Central memory CD8-positive, alpha-beta T cell (primary cell): ENCODE measurements around the gene VWA5B1.

Experiments
- ATAC-seq: fragments of 150-1000 bp; cut with Tn5 transposase; replicated peaks from 2 replicates; pipeline ENCODE4 v1.10.0; 2022; ENCODE audit warnings: mild to moderate bottlenecking, moderate FRiP score, moderate number of reproducible peaks; ENCODE audit not compliant: poor library complexity, severe bottlenecking; ENCODE audit errors: extremely low read depth
- DNase-seq, 2 donors: peaks; one replicate each; pipeline ENCODE4 v3.0.0; 2021; ENCODE audit warnings: low spot score in 2 of 2
- H3K27ac Mint-ChIP-seq: one replicate; pipeline ENCODE4 v1.8.0; 2022; ENCODE audit warnings: low read depth, mild to moderate bottlenecking, moderate library complexity, mixed read lengths
- H3K27me3 Mint-ChIP-seq: one replicate; pipeline ENCODE4 v1.8.0; 2022; ENCODE audit warnings: mixed read lengths
- H3K36me3 Mint-ChIP-seq: one replicate; pipeline ENCODE4 v1.8.0; 2022; ENCODE audit warnings: mild to moderate bottlenecking, moderate library complexity, mixed read lengths; ENCODE audit not compliant: insufficient read depth
- H3K4me1 Mint-ChIP-seq: one replicate; pipeline ENCODE4 v1.8.0; 2022; ENCODE audit warnings: mixed read lengths
- H3K4me3 Mint-ChIP-seq: one replicate; pipeline ENCODE4 v1.8.0; 2022; ENCODE audit warnings: mild to moderate bottlenecking, moderate library complexity, mixed read lengths
- H3K9me3 Mint-ChIP-seq: one replicate; pipeline ENCODE4 v1.8.0; 2022; ENCODE audit warnings: mixed read lengths

The VWA5B1 gene

GRCh38 chr1:20371411-20371810 is 80.7 kb downstream of the VWA5B1 start:
- no peak for DNase-seq
- peaks cover 62% of the 10 kb centered on the region for H3K27me3 Mint-ChIP-seq

DNA sequence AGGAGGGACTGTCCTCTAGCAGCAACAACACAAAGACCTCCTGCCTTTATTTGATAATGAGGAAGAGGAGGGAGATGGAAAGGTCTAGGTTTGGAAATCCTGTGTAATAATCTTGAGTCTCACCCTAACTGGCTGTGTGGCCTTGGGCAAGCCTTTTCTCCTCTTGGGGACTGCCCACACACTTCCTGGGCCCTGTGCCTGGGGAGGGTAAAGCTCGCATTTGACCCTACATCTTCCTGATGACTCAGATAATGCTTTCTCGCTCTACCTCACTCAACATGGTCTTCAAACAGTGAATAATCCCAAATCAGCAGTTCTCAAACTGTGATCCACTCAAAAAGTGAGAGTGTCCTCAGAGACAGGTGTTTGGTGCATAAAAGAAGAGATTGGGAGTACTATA is 81.2 kb downstream of the VWA5B1 start:
- no peak for ATAC-seq

More at GRCh38 chr1:20371411-20371810, 80.7 kb downstream of the VWA5B1 start:
- no peaks in the 10 kb centered on the region for H3K9me3 Mint-ChIP-seq
- H3K27ac Mint-ChIP-seq, result no peak overlapping the region
- H3K36me3 Mint-ChIP-seq, result no peaks in the 10 kb centered on the region
- H3K4me1 Mint-ChIP-seq, result peaks cover 5% of the 10 kb centered on the region
- no peak for ATAC-seq
- no peak overlapping the region for H3K4me3 Mint-ChIP-seq

DNA sequence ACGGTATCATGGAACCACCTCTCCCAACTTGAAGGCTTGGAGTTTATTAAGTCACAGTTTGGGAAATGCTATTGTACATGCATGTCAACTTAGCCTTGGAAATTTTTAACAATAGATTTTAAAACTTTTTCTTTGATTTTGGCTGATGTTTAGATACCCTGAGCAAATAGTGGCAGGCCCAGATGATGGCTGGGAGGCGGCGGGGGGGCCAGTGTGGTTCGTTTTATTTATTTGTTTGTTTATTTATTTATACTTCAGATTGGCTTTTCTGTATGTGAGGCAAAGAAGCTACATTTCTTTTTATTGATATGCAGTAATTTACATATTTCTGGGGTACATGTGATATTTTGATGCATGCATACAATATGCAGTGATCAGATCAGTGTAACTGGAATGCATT is 82.0 kb downstream of the VWA5B1 start:
- ATAC-seq (no peak), DNase-seq (no peak)
- Mint-ChIP-seq H3K9me3 (no peaks in the 10 kb centered on the region), H3K4me1 (no peaks in the 10 kb centered on the region), H3K27ac (no peak overlapping the region), H3K36me3 (no peaks in the 10 kb centered on the region), H3K27me3 (peaks cover 53% of the 10 kb centered on the region), H3K4me3 (no peak overlapping the region)

More for the DNA sequence above, 81.2 kb downstream of the VWA5B1 start:
- no peak overlapping the region for H3K27ac Mint-ChIP-seq
- peaks cover 5% of the 10 kb centered on the region for H3K4me1 Mint-ChIP-seq
- no peaks in the 10 kb centered on the region for H3K36me3 Mint-ChIP-seq
- peaks cover 61% of the 10 kb centered on the region for H3K27me3 Mint-ChIP-seq
- no peak for DNase-seq
- no peak overlapping the region for H3K4me3 Mint-ChIP-seq
- H3K9me3 Mint-ChIP-seq, result no peaks in the 10 kb centered on the region

GRCh38 chr1:20373286-20373685 is 82.6 kb downstream of the VWA5B1 start:
- no peaks in the 10 kb centered on the region for H3K9me3 Mint-ChIP-seq
- peaks cover 47% of the 10 kb centered on the region for H3K27me3 Mint-ChIP-seq
- no peak overlapping the region for H3K27ac Mint-ChIP-seq
- DNase-seq (no peak), ATAC-seq (no peak)
- no peak overlapping the region for H3K4me3 Mint-ChIP-seq
- H3K4me1 Mint-ChIP-seq, result no peaks in the 10 kb centered on the region
- no peaks in the 10 kb centered on the region for H3K36me3 Mint-ChIP-seq

GRCh38 chr1:20373764-20374163 is 83.1 kb downstream of the VWA5B1 start:
- ATAC-seq, result no peak
- no peaks in the 10 kb centered on the region for H3K4me1 Mint-ChIP-seq

GRCh38 chr1:20375563-20375962 is 84.9 kb downstream of the VWA5B1 start:
- no peak for ATAC-seq
- H3K4me1 Mint-ChIP-seq, result no peaks in the 10 kb centered on the region
- no peak for DNase-seq
- H3K27ac Mint-ChIP-seq, result no peak overlapping the region
- H3K36me3 Mint-ChIP-seq, result no peaks in the 10 kb centered on the region
- H3K27me3 Mint-ChIP-seq, result peaks cover 50% of the 10 kb centered on the region
- no peaks in the 10 kb centered on the region for H3K9me3 Mint-ChIP-seq
- no peak overlapping the region for H3K4me3 Mint-ChIP-seq

More at GRCh38 chr1:20373764-20374163, 83.1 kb downstream of the VWA5B1 start:
- no peak overlapping the region for H3K4me3 Mint-ChIP-seq
- H3K36me3 Mint-ChIP-seq, result no peaks in the 10 kb centered on the region
- peaks cover 45% of the 10 kb centered on the region for H3K27me3 Mint-ChIP-seq
- DNase-seq, result no peak
- H3K27ac Mint-ChIP-seq, result no peak overlapping the region
- H3K9me3 Mint-ChIP-seq, result no peaks in the 10 kb centered on the region

DNA sequence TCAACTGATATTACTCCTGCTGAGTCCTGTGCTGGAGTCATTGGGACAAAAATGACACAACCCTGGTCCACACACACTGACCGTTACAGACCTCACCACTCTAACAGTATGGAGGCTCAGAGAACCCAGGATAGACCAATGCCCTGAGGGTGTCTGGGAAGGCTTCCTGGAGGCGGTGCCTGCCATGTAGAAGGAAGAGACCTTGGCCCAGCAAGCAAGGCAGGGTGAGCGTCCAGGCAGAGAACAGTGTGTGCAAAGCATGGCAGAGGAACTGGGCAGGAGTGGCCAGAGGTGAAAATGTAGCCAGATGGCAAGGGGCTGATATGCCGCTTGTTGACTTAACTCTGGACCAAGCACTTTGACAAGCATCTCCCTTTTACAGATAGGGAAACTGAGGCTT is 85.5 kb downstream of the VWA5B1 start:
- H3K27ac Mint-ChIP-seq, result no peak overlapping the region
- peaks cover 49% of the 10 kb centered on the region for H3K27me3 Mint-ChIP-seq
- ATAC-seq (no peak), DNase-seq (no peak)
- no peak overlapping the region for H3K4me3 Mint-ChIP-seq
- no peaks in the 10 kb centered on the region for H3K9me3 Mint-ChIP-seq
- no peaks in the 10 kb centered on the region for H3K36me3 Mint-ChIP-seq
- H3K4me1 Mint-ChIP-seq, result no peaks in the 10 kb centered on the region

DNA sequence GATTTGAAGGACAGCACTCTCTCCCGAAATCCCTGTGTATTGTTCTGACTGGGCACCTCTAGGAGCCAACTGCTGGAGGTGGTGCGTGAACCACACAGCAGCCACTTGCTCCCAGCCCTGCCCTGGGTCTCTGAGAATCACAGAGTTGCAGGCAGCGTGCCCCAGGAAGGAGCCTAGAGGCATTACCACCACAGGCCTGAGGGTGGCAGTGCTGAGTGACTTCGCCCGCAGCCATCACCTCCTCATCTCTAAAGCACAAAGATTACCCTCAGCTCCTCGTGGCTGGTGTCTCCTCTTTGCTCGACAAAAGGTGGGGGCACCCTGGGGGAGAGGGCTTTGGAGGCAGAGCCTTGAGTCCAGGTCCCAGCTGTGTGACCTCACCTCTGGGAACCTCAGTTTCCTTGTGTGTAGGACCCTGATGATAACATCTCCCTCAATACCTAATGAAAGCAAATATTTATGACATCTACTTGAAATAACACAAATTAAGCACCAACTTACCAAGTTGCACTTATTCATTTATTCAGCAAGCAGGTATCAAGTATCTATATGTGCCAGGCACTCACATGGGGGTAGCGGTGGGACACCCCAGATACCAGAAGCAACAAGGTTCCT is 86.3 kb downstream of the VWA5B1 start:
- Mint-ChIP-seq H3K9me3 (no peaks in the 10 kb centered on the region), H3K4me3 (no peak overlapping the region), H3K27ac (no peak overlapping the region), H3K27me3 (peaks cover 41% of the 10 kb centered on the region), H3K4me1 (no peaks in the 10 kb centered on the region), H3K36me3 (no peaks in the 10 kb centered on the region)
- ATAC-seq (no peak), DNase-seq (peak; percentile 26 to 41)

DNA sequence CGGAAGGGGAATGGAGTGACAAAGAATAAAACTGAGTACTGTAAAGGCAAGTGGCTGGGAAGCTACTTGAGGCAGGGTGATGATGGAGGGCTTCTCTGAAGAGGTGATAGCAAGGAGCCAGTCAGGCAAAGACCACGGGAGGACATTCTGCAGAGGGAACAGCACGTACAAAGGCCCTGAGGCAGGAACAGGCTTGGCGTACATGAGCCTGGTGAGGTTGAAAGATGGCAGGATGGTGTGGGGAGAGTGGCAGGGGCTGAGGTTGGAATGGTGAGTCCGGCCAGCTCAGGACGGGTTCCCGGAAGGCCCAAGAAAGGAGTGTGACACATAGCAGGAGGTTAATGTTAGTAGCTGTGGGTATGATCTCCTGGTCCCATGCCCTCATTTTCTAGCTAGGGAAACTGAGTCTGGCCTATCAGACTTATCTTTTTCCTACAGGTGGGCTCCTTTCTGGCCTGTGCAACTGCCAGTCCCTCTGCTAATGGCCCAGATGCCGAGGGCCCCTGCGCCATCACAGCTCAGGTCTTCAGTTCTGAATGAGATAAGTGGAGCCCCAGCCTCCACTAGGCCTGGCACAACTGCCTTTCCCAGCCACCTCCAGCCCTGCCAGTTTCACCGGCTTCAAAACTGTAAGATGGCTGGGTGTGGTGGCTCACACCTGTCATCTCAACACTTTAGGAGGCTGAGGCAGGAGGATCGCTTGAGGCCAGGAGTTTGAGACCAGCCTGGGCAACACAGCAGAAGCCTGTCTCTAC is 87.0 kb downstream of the VWA5B1 start:
- no peak overlapping the region for H3K27ac Mint-ChIP-seq
- no peaks in the 10 kb centered on the region for H3K4me1 Mint-ChIP-seq
- H3K36me3 Mint-ChIP-seq, result no peaks in the 10 kb centered on the region
- H3K27me3 Mint-ChIP-seq, result peaks cover 40% of the 10 kb centered on the region
- ATAC-seq, result no peak
- no peak for DNase-seq
- H3K9me3 Mint-ChIP-seq, result no peaks in the 10 kb centered on the region
- no peak overlapping the region for H3K4me3 Mint-ChIP-seq

DNA sequence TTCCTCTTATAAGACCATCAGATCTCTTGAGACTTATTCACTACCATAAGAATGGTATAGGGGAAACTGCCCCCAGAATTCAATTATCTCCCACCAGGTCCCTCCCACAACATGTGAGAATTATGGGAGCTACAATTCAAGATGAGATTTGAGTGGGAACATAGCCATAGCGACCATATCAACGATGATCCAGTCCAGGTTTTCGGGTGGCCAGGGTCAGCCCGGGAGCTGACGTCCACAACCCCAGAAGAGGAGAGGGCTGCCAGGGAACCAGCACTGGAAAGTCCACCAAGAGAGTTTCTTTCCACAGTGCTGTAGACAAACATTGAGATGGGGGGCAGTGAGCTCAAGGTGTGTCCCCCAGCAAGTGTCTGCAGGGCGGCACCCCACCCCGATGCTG is 88.4 kb downstream of the VWA5B1 start:
- Mint-ChIP-seq H3K27me3 (peaks cover 41% of the 10 kb centered on the region), H3K4me3 (no peak overlapping the region), H3K36me3 (no peaks in the 10 kb centered on the region), H3K9me3 (no peaks in the 10 kb centered on the region), H3K27ac (no peak overlapping the region), H3K4me1 (no peaks in the 10 kb centered on the region)
- ATAC-seq (no peak), DNase-seq (no peak)

GRCh38 chr1:20380175-20380574 is 89.5 kb downstream of the VWA5B1 start:
- Mint-ChIP-seq H3K27me3 (peaks cover 51% of the 10 kb centered on the region), H3K27ac (no peak overlapping the region), H3K36me3 (no peaks in the 10 kb centered on the region), H3K4me3 (no peak overlapping the region), H3K9me3 (no peaks in the 10 kb centered on the region), H3K4me1 (no peaks in the 10 kb centered on the region)
- DNase-seq (no peak), ATAC-seq (no peak)

GRCh38 chr1:20380616-20381035 is 90.0 kb downstream of the VWA5B1 start:
- Mint-ChIP-seq H3K4me3 (no peak overlapping the region), H3K27me3 (peaks cover 51% of the 10 kb centered on the region), H3K4me1 (no peaks in the 10 kb centered on the region), H3K27ac (no peak overlapping the region), H3K9me3 (no peaks in the 10 kb centered on the region), H3K36me3 (no peaks in the 10 kb centered on the region)
- DNase-seq, result no peak
- ATAC-seq, result no peak

DNA sequence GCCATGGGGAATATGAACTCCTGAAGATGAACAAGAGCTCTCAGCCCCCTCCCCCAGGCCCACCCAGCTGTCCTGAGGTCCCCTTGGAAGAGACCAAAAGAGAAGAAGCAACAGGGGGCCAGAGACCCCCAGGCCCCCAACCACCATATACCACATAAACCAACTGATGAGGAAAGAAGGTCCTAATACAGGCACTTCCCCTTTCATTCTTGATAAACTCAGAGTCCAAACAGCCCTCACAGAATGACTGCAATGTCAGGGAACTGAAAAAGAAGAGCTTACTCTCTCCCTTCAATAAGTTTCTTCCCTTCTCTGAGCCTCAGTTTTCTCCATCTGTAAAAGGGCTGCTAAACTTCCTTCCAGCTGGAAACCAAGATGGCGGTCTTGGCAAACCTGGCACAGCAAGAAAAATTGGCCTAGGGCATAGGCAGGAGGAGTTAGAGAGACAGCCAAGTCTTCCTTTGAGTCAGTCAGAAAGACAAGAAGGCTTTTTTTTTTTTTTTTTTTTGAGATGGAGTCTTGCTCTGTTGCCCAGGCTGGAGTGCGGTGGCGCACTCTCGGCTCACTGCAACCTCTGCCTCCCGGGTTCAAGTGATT is 90.5 kb downstream of the VWA5B1 start:
- H3K36me3 Mint-ChIP-seq, result no peaks in the 10 kb centered on the region
- peaks cover 51% of the 10 kb centered on the region for H3K27me3 Mint-ChIP-seq
- ATAC-seq (no peak), DNase-seq (no peak)
- no peaks in the 10 kb centered on the region for H3K4me1 Mint-ChIP-seq
- H3K9me3 Mint-ChIP-seq, result no peaks in the 10 kb centered on the region
- H3K27ac Mint-ChIP-seq, result no peak overlapping the region
- no peak overlapping the region for H3K4me3 Mint-ChIP-seq
